Stimulated activated CD4-positive, alpha-beta T cell treated with anti-CD3 and anti-CD28 coated beads, Interleukin-12 subunit alpha, Interleukin-12 subunit beta, amount 100 ng/mL, for 4 hours (primary cell): Measurements from ENCODE around the gene PHLDA1.

ENCODE experiments used
- DNase-seq: peaks from one replicate; pipeline ENCODE4 v3.0.0-alpha.2; 2020

The PHLDA1 gene

GRCh38 chr12:76031414-76032042, at the start of gene PHLDA1:
Gene PHLDA1, minus strand, starts transcription at chr12:76031776.
- DNase-seq, result peak; percentile 94

GRCh38 chr12:76080729-76081415, 49.3 kb upstream of the PHLDA1 start:
- DNase-seq, result no peak

- no peak for DNase-seq
Measured at GRCh38 chr12:76080017-76080728, 48.6 kb upstream of the PHLDA1 start.

GRCh38 chr12:76078748-76079147, 47.2 kb upstream of the PHLDA1 start:
- no peak for DNase-seq

- DNase-seq, result no peak
Measured at GRCh38 chr12:76075448-76075847, 43.9 kb upstream of the PHLDA1 start.

- DNase-seq, result no peak
Measured at GRCh38 chr12:76074701-76075336, 43.2 kb upstream of the PHLDA1 start.

- no peak for DNase-seq
Measured at GRCh38 chr12:76073561-76073960, 42.0 kb upstream of the PHLDA1 start.

GRCh38 chr12:76072568-76072967, 41.0 kb upstream of the PHLDA1 start:
- DNase-seq, result no peak

- no peak for DNase-seq
Measured at GRCh38 chr12:76069339-76069738, 37.8 kb upstream of the PHLDA1 start.

- DNase-seq, result no peak
Measured at GRCh38 chr12:76065917-76066316, 34.3 kb upstream of the PHLDA1 start.

GRCh38 chr12:76064904-76065303, 33.3 kb upstream of the PHLDA1 start:
- no peak for DNase-seq

- DNase-seq, result no peak
Measured at GRCh38 chr12:76060111-76060510, 28.5 kb upstream of the PHLDA1 start.

- DNase-seq, result no peak
Measured at GRCh38 chr12:76057326-76057725, 25.8 kb upstream of the PHLDA1 start.

- DNase-seq, result no peak
Measured at GRCh38 chr12:76055393-76055792, 23.8 kb upstream of the PHLDA1 start.

GRCh38 chr12:76049575-76050251, 18.1 kb upstream of the PHLDA1 start:
- DNase-seq, result no peak

GRCh38 chr12:76047742-76048141, 16.2 kb upstream of the PHLDA1 start:
- DNase-seq, result no peak

- DNase-seq, result no peak
Measured at GRCh38 chr12:76047060-76047459, 15.5 kb upstream of the PHLDA1 start.

GRCh38 chr12:76043377-76043776, 11.8 kb upstream of the PHLDA1 start:
- no peak for DNase-seq

- DNase-seq, result no peak
Measured at GRCh38 chr12:76042147-76042546, 10.6 kb upstream of the PHLDA1 start.

GRCh38 chr12:76041406-76041805, 9.8 kb upstream of the PHLDA1 start:
- no peak for DNase-seq

GRCh38 chr12:76040461-76040860, 8.9 kb upstream of the PHLDA1 start:
- DNase-seq, result no peak

- DNase-seq, result no peak
Measured at GRCh38 chr12:76038176-76038575, 6.6 kb upstream of the PHLDA1 start.
